Progenitor cell of endocrine pancreas (in vitro differentiated cells): ENCODE data around the gene SLC13A1. TPM values are rescaled to one million over a fixed set of nuclear protein-coding genes. Genes with fewer than 3 reads are reported as not detected.

ENCODE experiments used
- DNase-seq: peaks from one replicate; pipeline ENCODE4 v3.0.0; 2021; ENCODE audit warnings: low spot score; ENCODE audit not compliant: unreplicated experiment
- H3K27ac Mint-ChIP-seq: 2 replicates; pipeline ENCODE4 v1.8.0; 2021; ENCODE audit warnings: mild to moderate bottlenecking, moderate library complexity, mixed read lengths
- H3K27me3 Mint-ChIP-seq: 2 replicates; pipeline ENCODE4 v1.8.0; 2021; ENCODE audit warnings: mixed read lengths
- H3K36me3 Mint-ChIP-seq: 2 replicates; pipeline ENCODE4 v1.8.0; 2022; ENCODE audit warnings: mixed read lengths; ENCODE audit not compliant: insufficient read depth
- H3K4me1 Mint-ChIP-seq: 2 replicates; pipeline ENCODE4 v1.8.0; 2021; ENCODE audit warnings: low read depth, mixed read lengths
- H3K4me3 Mint-ChIP-seq: 2 replicates; pipeline ENCODE4 v1.8.0; 2021; ENCODE audit warnings: low read depth, mild to moderate bottlenecking, moderate library complexity, mixed read lengths
- H3K9me3 Mint-ChIP-seq: 2 replicates; pipeline ENCODE4 v1.8.0; 2021; ENCODE audit warnings: low read depth, mixed read lengths
- total RNA-seq: library from RNA; stranded (reverse); gene quantifications from 2 replicates; pipeline ENCODE4 v1.2.1, GENCODE V29; 2021
- TF ChIP-seq, protein P1 (sequence below): fragments of 200-600 bp; sonication (generic); IDR thresholded peaks from one replicate; pipeline ENCODE4 v1.5.0; 2021; ENCODE audit warnings: antibody characterized with exemption, mild to moderate bottlenecking; ENCODE audit not compliant: unreplicated experiment

The SLC13A1 gene
- total RNA-seq, 1 donor from 2014 or later: not detected

DNA sequence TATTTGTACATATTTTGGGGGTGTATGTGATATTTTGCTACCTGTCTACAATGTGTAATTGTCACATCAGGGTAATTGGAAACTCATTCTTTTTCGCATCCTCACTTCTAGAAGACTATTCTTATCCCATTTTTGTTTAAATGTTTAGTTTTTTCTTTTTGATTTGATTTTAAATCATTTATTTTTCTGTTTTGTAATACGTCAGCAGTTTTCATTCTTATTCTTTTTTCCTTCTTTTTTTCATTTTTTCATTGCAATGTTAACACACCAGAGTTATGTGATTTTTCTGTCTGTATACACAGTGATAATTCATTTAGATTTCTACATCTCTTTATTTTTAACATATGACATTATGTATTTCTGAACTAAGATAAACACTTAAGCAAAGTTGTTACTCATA lies 85.5 kb downstream of the SLC13A1 start:
- no peaks in the 10 kb centered on the region for H3K36me3 Mint-ChIP-seq
- DNase-seq: no peak
- H3K4me3 Mint-ChIP-seq: no peak overlapping the region
- no peaks in the 10 kb centered on the region for H3K27me3 Mint-ChIP-seq
- H3K9me3 Mint-ChIP-seq: no peaks in the 10 kb centered on the region
- TF ChIP-seq, protein P1, sequence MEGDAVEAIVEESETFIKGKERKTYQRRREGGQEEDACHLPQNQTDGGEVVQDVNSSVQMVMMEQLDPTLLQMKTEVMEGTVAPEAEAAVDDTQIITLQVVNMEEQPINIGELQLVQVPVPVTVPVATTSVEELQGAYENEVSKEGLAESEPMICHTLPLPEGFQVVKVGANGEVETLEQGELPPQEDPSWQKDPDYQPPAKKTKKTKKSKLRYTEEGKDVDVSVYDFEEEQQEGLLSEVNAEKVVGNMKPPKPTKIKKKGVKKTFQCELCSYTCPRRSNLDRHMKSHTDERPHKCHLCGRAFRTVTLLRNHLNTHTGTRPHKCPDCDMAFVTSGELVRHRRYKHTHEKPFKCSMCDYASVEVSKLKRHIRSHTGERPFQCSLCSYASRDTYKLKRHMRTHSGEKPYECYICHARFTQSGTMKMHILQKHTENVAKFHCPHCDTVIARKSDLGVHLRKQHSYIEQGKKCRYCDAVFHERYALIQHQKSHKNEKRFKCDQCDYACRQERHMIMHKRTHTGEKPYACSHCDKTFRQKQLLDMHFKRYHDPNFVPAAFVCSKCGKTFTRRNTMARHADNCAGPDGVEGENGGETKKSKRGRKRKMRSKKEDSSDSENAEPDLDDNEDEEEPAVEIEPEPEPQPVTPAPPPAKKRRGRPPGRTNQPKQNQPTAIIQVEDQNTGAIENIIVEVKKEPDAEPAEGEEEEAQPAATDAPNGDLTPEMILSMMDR: no peak
- H3K27ac Mint-ChIP-seq: no peak overlapping the region
- H3K4me1 Mint-ChIP-seq: peaks cover 4% of the 10 kb centered on the region

DNA sequence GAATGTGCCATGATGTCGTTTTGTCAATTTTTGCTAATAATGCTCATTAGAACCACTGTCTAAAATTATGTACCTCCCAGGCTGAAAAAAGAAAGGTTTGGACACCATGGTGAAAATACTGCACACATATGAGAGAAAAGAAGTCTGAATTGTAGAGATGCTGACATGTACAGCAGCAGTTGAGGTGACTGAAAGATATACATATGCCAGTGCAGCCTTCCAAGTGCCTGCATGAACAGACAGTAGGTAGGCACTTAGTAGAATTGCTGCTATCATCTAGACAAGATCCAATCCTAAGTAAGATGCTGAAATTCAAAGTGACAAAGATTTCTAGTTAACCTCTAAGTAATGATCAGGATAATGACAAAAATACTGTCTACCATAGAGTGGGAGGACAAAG lies 86.9 kb downstream of the SLC13A1 start:
- H3K9me3 Mint-ChIP-seq: peaks cover 11% of the 10 kb centered on the region
- TF ChIP-seq, protein P1: no peak
- H3K27me3 Mint-ChIP-seq: no peaks in the 10 kb centered on the region
- no peak overlapping the region for H3K27ac Mint-ChIP-seq
- H3K4me1 Mint-ChIP-seq: peaks cover 4% of the 10 kb centered on the region
- no peaks in the 10 kb centered on the region for H3K36me3 Mint-ChIP-seq
- DNase-seq: no peak
- H3K4me3 Mint-ChIP-seq: no peak overlapping the region

DNA sequence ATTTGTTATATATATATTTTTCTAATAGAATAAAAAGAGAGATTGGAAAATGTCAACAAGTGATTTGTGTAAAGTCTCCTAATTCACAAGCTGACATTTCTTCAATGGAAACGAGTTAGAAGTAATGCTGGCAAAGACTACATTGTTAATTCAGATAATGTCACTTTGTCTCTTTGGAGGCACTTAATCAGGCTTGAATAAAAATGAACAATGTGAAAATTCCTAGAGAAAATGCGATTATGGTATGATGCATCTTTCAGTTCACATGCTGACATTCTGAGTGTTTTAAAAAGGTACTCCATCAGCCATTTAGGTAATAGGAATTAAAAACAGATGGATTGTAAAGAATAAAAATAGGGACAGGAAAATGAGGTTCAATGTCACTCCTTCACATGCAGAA lies 100.1 kb downstream of the SLC13A1 start:
- DNase-seq: no peak
- H3K27me3 Mint-ChIP-seq: no peaks in the 10 kb centered on the region
- TF ChIP-seq, protein P1: no peak
- H3K36me3 Mint-ChIP-seq: no peaks in the 10 kb centered on the region
- no peak overlapping the region for H3K4me3 Mint-ChIP-seq
- H3K9me3 Mint-ChIP-seq: peaks cover 3% of the 10 kb centered on the region
- H3K4me1 Mint-ChIP-seq: no peaks in the 10 kb centered on the region
- H3K27ac Mint-ChIP-seq: no peak overlapping the region

DNA sequence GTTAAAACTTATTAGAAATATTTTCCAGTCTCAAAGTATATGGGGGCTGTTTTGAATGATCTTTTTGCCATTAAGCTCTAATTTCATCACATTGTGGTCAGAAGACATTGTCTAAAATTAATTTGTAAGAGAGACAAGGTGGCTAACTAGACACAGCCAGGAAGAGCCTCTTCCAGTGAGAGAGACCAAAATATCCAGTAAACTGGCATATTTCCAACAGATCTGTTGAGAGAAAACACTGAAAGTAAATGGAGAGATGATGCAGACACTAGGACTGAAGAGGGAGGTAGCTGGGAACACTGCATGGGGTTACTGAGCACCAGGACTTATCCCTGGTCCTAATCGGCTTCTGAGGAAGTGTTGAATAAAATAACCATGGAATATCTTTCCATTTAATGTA lies 102.8 kb downstream of the SLC13A1 start:
- TF ChIP-seq, protein P1: no peak
- H3K27me3 Mint-ChIP-seq: no peaks in the 10 kb centered on the region

DNA sequence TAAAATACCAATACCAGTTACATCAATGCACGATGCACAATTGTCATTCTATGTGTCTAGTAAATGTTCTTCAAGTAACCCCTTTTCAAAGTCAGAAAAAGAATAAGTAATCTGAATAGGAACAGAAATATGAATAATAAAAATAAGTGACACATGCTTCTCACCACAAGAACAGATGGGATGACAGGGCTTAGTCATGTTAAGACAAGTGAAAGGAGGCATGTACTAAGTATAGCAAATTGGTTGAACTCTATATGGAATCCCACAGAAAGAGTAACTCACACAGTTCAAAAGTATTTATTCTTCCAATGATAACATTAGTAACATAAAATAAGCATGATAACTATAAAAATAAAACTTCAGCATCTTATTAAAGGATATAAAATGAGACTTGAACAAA lies 103.3 kb downstream of the SLC13A1 start:
- Mint-ChIP-seq H3K36me3 (no peaks in the 10 kb centered on the region), H3K27me3 (no peaks in the 10 kb centered on the region), H3K4me3 (no peak overlapping the region), H3K9me3 (peaks cover 3% of the 10 kb centered on the region), H3K4me1 (no peaks in the 10 kb centered on the region), H3K27ac (no peak overlapping the region)
- no peak for DNase-seq
- TF ChIP-seq, protein P1: no peak

More for the DNA sequence above, 102.8 kb downstream of the SLC13A1 start:
- Mint-ChIP-seq H3K9me3 (peaks cover 3% of the 10 kb centered on the region), H3K27ac (no peak overlapping the region), H3K4me1 (no peaks in the 10 kb centered on the region), H3K4me3 (no peak overlapping the region), H3K36me3 (no peaks in the 10 kb centered on the region)
- DNase-seq: no peak
